H4 (cell line): ENCODE measurements around the gene CHURC1. TPM values are rescaled to one million over a fixed set of nuclear protein-coding genes. Genes with fewer than 3 reads are reported as not detected.

Experiments
- DNase-seq: peaks from one replicate; pipeline ENCODE4 v3.0.0-alpha.2; 2015; ENCODE audit warnings: low spot score
- total RNA-seq: library from RNA; depleted of rRNA; stranded (reverse); fragments of >200 nt; shearing (Covaris generic); gene quantifications from 2 replicates; pipeline ENCODE4 v1.2.3, GENCODE V29; 2014

CHURC1 gene
- total RNA-seq, 1 experiment from 2014 or later = 92.5 TPM

GRCh38 chr14:64938972-64939816 lies 24.9 kb downstream of the CHURC1 start:
- no peak for DNase-seq

GRCh38 chr14:64939817-64940190 lies 25.5 kb downstream of the CHURC1 start:
- no peak for DNase-seq

- DNase-seq = no peak
These were observed 26.2 kb downstream of the CHURC1 start for GRCh38 chr14:64940336-64940910.

GRCh38 chr14:64942531-64943111 lies 28.4 kb downstream of the CHURC1 start, which contains the start of gene GPX2:
GPX2 (minus strand) TSS chr14:64942745; CDS start chr14:64942726, 19 bp downstream.
- no peak for DNase-seq

GRCh38 chr14:64943556-64943955 lies 29.3 kb downstream of the CHURC1 start:
- no peak for DNase-seq

GRCh38 chr14:64944041-64944440 lies 29.8 kb downstream of the CHURC1 start:
- DNase-seq = no peak

GRCh38 chr14:64944861-64945260 lies 30.6 kb downstream of the CHURC1 start:
- no peak for DNase-seq

GRCh38 chr14:64945431-64946178 lies 31.4 kb downstream of the CHURC1 start:
- no peak for DNase-seq

GRCh38 chr14:64946310-64947045 lies 32.2 kb downstream of the CHURC1 start:
- no peak for DNase-seq

- DNase-seq = no peak
These were observed 33.7 kb downstream of the CHURC1 start for GRCh38 chr14:64947710-64948611.

- DNase-seq = no peak
These were observed 34.5 kb downstream of the CHURC1 start for GRCh38 chr14:64948612-64949210.

- no peak for DNase-seq
These were observed 36.6 kb downstream of the CHURC1 start for GRCh38 chr14:64950889-64951288.

- no peak for DNase-seq
These were observed 37.0 kb downstream of the CHURC1 start for GRCh38 chr14:64951291-64951690.

- DNase-seq = no peak
These were observed 37.5 kb downstream of the CHURC1 start for GRCh38 chr14:64951724-64952123.

- no peak for DNase-seq
These were observed 38.5 kb downstream of the CHURC1 start for GRCh38 chr14:64952598-64953309.

GRCh38 chr14:64953310-64953654 lies 39.0 kb downstream of the CHURC1 start:
- no peak for DNase-seq

GRCh38 chr14:64953661-64954060 lies 39.4 kb downstream of the CHURC1 start:
- no peak for DNase-seq

GRCh38 chr14:64954491-64955240 lies 40.4 kb downstream of the CHURC1 start:
- DNase-seq = no peak

GRCh38 chr14:64955297-64955696 lies 41.0 kb downstream of the CHURC1 start:
- DNase-seq = no peak
